Vagina (tissue), 2 donors: ENCODE measurements around the gene ATP1A4.

ENCODE experiments used
- CTCF ChIP-seq, 3 experiments: fragments of 450-650 bp in 2 of 3; fragments of 200-600 bp in 1 of 3; sonication (generic) in 1 of 3; IDR thresholded peaks; one replicate each; pipeline ENCODE4 v1.5.1; 2017 to 2019; ENCODE audit warnings: antibody characterized with exemption in 3 of 3, mild to moderate bottlenecking in 2 of 3, moderate library complexity in 2 of 3
- POLR2A ChIP-seq, 2 donors: fragments of 450-650 bp; IDR thresholded peaks; one replicate each; pipeline ENCODE4 v1.6.1; 2017; ENCODE audit warnings: antibody characterized with exemption in 2 of 2, mild to moderate bottlenecking in 2 of 2, moderate library complexity in 2 of 2
- POLR2AphosphoS5 ChIP-seq, 2 donors: sonication (generic); formaldehyde crosslinking; IDR thresholded peaks; one replicate each; pipeline ENCODE4 v1.9.0; 2017; ENCODE audit warnings: antibody characterized with exemption in 2 of 2, mild to moderate bottlenecking in 2 of 2, low read depth in 1 of 2; ENCODE audit not compliant: insufficient read depth in 1 of 2

GRCh38 chr1:160192234-160192633, 40.8 kb downstream of the ATP1A4 start:
- no peak for TF ChIP-seq POLR2A (IDR thresholded peaks at IDR 0.05)
- TF ChIP-seq CTCF (IDR thresholded peaks at IDR 0.05): no peak
- TF ChIP-seq POLR2AphosphoS5 (IDR thresholded peaks at IDR 0.05; ENCODE audit: insufficient read depth in 1 of 2, low read depth in 1 of 2): no peak
